ENCODE measurements around the gene C3orf85.
"Not testable (repeated sequence)": the region's sequence is repeated elsewhere in the genome, so short reads cannot be mapped to it uniquely, and the experiment has no call there.

The C3orf85 gene, protein sequence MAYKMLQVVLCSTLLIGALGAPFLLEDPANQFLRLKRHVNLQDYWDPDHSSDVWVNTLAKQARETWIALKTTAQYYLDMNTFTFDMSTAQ

DNA sequence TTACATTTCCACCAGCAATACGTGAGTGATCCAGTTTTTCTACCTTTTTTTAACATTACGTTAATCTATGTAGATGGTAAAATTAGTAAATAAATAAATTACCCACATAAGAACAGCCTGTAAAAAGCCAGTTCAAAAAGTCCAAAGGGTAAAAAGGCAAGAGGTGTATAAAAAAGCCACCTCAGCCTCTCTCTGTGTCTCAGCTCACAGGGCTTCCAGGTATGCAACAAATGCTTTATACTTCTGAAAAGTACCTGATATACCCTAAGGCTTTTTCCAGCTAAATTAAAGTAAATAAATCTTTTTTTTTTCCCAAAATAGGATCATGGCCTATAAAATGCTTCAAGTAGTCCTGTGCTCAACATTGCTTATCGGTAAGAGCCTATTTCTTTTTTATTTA, at the start of gene C3orf85:
Gene C3orf85, plus strand, starts transcription at position 197 of the 400 bp plus-strand sequence. Its CDS starts 129 bp downstream, at position 326.
- DNase-seq (ENCODE audit: extremely low read depth in 1 of 2, low read depth in 1 of 2): no peak

- no peak for DNase-seq (ENCODE audit: extremely low read depth in 1 of 2, low read depth in 1 of 2)
Measured at GRCh38 chr3:109089265-109089664, 47.3 kb upstream of the C3orf85 start.

GRCh38 chr3:109091846-109092245, 44.7 kb upstream of the C3orf85 start:
- no peak for DNase-seq (ENCODE audit: extremely low read depth in 1 of 2, low read depth in 1 of 2)

GRCh38 chr3:109093561-109093960, 43.0 kb upstream of the C3orf85 start:
- DNase-seq (ENCODE audit: extremely low read depth in 1 of 2, low read depth in 1 of 2): no peak

DNA sequence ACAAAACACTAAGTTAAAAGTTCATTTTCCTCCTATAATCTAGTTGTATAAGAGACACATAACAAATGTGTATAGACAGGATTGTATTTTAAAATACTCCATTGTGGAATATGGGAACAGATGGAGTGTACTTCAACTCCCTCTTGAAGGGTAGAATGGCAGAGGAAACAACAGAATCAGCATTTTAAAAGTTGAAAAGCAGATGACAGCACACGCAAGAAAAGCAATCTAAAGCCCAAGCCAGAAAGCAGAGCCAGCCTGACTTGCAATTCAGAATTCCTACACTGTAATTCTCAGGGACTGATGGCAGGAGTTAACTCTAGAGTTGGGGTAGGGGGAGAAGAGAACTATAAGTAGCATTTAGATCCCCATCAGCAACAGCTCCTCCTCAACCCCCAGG, 41.4 kb upstream of the C3orf85 start:
- no peak for DNase-seq (ENCODE audit: extremely low read depth in 1 of 2, low read depth in 1 of 2)

- no peak for DNase-seq (ENCODE audit: extremely low read depth in 1 of 2, low read depth in 1 of 2)
Measured at GRCh38 chr3:109098079-109098644, 38.4 kb upstream of the C3orf85 start.

DNA sequence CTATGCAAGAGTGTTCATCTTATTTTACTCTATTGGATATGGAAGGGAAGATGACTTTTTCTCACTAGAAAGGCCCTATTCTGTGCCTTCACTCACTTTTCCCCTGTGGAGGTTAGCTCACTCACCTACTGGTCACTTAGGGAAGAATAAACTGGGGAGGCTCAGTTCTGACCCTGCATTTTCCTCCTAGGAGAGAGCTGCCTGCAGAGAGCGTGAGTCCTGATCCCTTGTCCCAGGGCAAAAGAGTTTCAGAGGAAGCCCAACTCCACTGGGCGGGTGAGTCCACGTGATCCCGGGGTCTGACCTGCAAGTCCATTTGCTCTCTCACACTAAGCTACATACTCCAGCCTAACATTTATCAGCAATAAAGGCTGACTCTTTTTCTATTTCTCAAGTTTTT, 26.9 kb upstream of the C3orf85 start:
- DNase-seq (ENCODE audit: extremely low read depth in 1 of 2, low read depth in 1 of 2): no peak

DNA sequence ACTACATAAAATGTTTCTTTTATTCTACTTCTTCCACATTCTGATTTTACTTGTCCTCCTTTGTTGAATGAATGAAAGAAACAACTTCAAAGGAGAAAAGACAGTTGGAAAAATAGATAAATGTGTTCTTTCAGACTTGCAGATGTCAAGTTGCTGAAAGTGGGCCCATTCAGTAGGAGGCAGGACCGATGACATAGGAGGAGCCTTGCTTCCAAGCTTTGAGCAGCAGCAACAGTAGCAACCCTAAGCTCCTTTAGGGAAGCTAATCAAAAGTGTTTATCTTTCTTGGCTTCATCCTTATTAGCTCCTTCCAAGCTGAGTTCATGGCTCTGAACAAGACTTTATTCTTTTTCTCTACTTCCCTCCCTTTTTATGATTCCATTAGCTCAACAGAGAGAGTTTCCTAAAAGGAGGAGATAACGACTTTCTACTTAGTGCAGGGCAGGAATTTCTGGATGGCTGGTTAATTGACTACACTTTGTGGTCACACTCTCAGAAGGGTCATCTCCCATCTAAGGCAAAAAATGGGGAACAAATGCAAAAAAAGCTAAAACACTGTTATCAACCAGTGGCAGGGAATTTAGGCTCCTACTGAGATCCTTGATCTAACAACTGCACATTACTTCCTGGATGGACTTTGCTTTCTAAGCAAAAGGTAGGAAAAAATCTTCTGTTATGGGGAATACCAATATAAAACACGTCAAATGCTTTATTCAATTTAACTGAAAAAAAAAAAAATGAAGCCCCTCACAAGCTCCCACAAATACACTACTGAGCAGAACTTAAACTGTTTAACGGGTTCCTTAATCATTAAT, 23.4 kb upstream of the C3orf85 start:
- DNase-seq (ENCODE audit: extremely low read depth in 1 of 2, low read depth in 1 of 2): no peak

- no peak for DNase-seq (ENCODE audit: extremely low read depth in 1 of 2, low read depth in 1 of 2)
Measured at GRCh38 chr3:109114746-109115145, 21.8 kb upstream of the C3orf85 start.

DNA sequence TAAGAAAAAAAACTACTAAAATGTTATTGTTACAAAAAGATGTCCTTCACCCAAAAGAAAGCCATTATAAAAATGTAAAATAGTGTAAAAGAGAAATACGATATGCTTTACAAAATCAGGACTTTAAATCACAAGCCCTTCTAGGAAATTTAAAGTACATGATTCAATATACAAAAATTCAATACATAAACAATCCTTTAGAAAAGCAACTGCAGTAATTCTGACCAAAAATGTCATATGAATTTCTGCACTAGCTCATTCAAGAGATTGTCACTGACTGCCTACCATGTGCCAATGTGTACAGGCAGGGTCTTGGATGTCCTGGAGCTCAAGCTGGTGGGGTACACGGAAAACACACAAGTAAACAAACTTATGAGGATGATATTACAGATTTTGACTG, 21.1 kb upstream of the C3orf85 start:
- no peak for DNase-seq (ENCODE audit: extremely low read depth in 1 of 2, low read depth in 1 of 2)

GRCh38 chr3:109116031-109116430, 20.5 kb upstream of the C3orf85 start:
- DNase-seq (ENCODE audit: extremely low read depth in 1 of 2, low read depth in 1 of 2): no peak

DNA sequence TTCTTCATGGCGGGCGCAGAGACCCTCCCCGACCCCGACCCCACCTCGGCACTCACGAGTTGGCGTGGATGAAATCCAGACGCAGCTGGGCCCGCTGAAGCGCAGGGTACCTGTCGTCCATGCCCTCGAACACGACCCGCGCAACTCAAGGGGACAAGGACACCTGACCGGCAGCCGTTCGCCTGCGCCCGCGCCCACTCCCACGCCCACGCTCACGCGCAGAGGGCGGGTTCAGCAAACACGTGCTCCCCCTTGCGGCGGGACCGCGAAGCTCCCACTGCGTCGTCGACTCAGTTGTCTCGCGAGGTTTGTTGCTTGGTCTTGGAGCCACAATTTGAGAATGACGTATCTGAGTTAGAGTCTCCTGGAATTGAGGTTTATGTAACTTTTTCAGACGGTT, 18.6 kb upstream of the C3orf85 start, which contains the start of gene MORC1:
Gene MORC1, minus strand, starts transcription at position 196 of the 400 bp plus-strand sequence. Its CDS starts 75 bp downstream, at position 121.
- DNase-seq (ENCODE audit: extremely low read depth in 1 of 2, low read depth in 1 of 2): no peak

DNA sequence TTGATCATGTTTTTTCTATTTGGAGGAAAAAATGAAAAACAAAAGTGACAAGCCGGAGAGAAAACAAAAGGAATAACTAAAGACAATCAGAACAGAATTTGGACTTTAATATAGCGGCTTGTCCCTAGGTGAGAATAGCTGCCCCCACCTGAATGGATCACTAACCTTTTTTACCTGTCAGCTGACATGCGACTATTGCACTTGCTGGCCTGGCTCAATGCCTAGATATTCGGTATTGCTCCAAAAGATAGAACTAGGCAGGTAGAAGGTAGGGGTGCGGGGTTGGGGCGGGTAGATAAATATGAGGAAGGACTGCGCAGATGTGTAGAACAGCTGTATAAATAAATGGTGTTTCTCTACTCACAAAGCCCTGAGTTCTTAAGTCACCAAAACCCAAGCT, 17.9 kb upstream of the C3orf85 start:
- DNase-seq (ENCODE audit: extremely low read depth in 1 of 2, low read depth in 1 of 2): no peak

GRCh38 chr3:109122690-109123089, 13.8 kb upstream of the C3orf85 start:
- no peak for DNase-seq (ENCODE audit: extremely low read depth in 1 of 2, low read depth in 1 of 2)

GRCh38 chr3:109125902-109126301, 10.6 kb upstream of the C3orf85 start:
- DNase-seq (ENCODE audit: extremely low read depth in 1 of 2, low read depth in 1 of 2): no peak

DNA sequence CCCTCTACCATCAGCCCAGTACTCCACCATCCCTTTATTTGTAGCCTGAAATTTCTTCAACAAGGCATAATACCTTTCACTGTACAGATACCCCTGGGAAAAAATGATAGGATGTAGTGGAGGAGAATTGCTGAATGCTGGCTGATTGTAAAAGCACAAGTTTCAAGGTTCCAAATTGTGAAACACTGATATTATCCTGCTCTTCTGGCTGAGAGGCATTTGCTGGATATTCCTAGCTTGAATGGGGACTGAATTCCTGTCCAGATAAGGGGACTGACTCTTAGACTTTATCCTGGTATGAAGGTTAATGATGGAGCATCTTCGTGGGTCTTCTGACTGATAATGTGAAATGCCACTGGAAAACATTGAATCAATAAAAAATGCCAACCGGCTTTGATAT, 9.0 kb upstream of the C3orf85 start:
- DNase-seq (ENCODE audit: extremely low read depth in 1 of 2, low read depth in 1 of 2): no peak

GRCh38 chr3:109131276-109131675, 5.2 kb upstream of the C3orf85 start:
- DNase-seq (ENCODE audit: extremely low read depth in 1 of 2, low read depth in 1 of 2): no peak

- DNase-seq (ENCODE audit: extremely low read depth in 1 of 2, low read depth in 1 of 2): no peak
Measured at GRCh38 chr3:109132801-109133473, 3.6 kb upstream of the C3orf85 start.

DNA sequence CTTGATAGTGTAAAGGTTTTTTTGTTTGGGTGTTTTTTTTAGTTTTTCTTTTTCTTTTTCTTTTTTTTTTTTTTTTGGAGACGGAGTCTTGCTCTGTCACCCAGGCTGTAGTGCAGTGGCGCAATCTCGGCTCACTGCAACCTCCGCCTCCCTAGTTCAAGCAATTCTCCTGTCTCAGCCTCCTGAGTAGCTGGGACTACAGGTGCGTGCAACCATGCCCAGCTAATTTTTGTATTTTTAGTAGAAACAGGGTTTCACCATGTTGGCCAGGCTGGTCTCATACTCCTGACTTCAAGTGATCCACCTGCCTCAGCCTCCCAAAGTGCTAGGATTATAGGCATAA, 3.1 kb upstream of the C3orf85 start:
- DNase-seq (ENCODE audit: extremely low read depth in 1 of 2, low read depth in 1 of 2): not testable (repeated sequence)

- DNase-seq (ENCODE audit: extremely low read depth in 1 of 2, low read depth in 1 of 2): no peak
Measured at GRCh38 chr3:109137761-109138160, 1.2 kb downstream of the C3orf85 start.

DNA sequence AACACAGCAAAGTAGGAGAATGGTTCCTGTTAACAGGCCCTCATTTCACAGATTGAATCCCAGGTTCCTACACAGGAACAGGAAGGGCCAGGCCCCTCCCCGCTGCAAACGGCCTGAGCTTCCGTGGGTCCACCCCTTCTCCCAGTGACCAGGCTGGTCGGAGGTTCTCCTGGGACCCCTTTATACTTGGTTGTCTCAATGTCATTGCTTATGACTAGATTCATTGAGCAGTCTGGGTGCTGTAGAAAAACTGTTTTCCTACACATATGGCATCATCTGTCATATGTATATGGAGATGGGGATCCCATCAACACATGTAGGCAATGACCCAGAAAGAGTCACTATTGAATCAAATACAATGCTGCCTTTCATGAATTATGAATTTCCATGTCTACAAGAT, 3.8 kb downstream of the C3orf85 start:
- no peak for DNase-seq (ENCODE audit: extremely low read depth in 1 of 2, low read depth in 1 of 2)

DNA sequence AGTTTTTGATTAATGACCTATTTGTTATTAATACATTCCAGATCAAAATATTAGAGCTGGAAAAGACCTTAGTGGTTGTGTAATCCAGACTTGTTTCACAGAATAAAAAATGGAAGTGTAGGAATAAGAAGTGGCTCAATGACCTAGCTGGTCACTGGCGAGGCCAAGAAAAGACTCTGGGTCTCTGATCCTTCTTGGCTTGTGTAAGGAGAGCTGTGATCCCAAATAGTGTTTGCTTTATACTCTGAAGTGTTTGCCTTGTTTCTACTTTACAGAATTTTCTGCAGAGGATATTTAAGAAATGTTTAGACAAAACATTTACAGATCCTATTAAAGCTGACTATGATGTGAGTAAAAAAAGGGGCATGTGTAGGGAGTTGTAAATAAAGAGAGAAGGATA, 7.1 kb downstream of the C3orf85 start:
- DNase-seq (ENCODE audit: extremely low read depth in 1 of 2, low read depth in 1 of 2): no peak
